Neural cell (in vitro differentiated cells): ENCODE results near the gene REPS2. TPM values are rescaled to one million over a fixed set of nuclear protein-coding genes. Genes with fewer than 3 reads are reported as not detected.

Experiments used
- H2AFZ ChIP-seq: fragments of 200-600, 300-800 bp; sonication (generic), shearing (Covaris generic); 2 replicates; pipeline ENCODE4 v1.6.0; 2014; ENCODE audit warnings: low read depth, mild to moderate bottlenecking, antibody characterized with exemption, low read length, moderate library complexity
- H3F3A ChIP-seq: fragments of 200-600 bp; shearing (Covaris generic); 2 replicates; pipeline ENCODE4 v1.6.1; 2016; ENCODE audit warnings: mild to moderate bottlenecking, moderate library complexity, mixed read lengths, antibody characterized with exemption, low read length; ENCODE audit not compliant: insufficient read depth, poor library complexity, severe bottlenecking
- H3K27ac ChIP-seq: fragments of 200-600, 300-800 bp; sonication (generic), shearing (Covaris generic); 2 replicates; pipeline ENCODE4 v1.5.1; 2014; ENCODE audit warnings: mild to moderate bottlenecking, low read length, moderate library complexity
- H3K27me3 ChIP-seq: fragments of 300-800, 200-600 bp; sonication (generic), shearing (Covaris generic); 2 replicates; pipeline ENCODE4 v1.6.0; 2014; ENCODE audit warnings: mild to moderate bottlenecking, low read depth, low read length, moderate library complexity; ENCODE audit not compliant: insufficient read depth
- H3K36me3 ChIP-seq: fragments of 300-800, 200-600 bp; sonication (generic), shearing (Covaris generic); 2 replicates; pipeline ENCODE4 v1.5.1; 2014; ENCODE audit warnings: mild to moderate bottlenecking, antibody characterized with exemption, low read length, moderate library complexity; ENCODE audit not compliant: insufficient read depth
- H3K4me2 ChIP-seq: fragments of 300-800, 200-600 bp; sonication (generic), shearing (Covaris generic); 2 replicates; pipeline ENCODE4 v1.6.0; 2014; ENCODE audit warnings: mild to moderate bottlenecking, low read length
- H3K4me3 ChIP-seq: fragments of 300-800, 200-600 bp; sonication (generic), shearing (Covaris generic); 2 replicates; pipeline ENCODE4 v1.5.1; 2014; ENCODE audit warnings: mild to moderate bottlenecking, low read length, moderate library complexity
- H3K79me2 ChIP-seq: fragments of 200-600 bp; shearing (Covaris generic); replicated peaks from 2 replicates; pipeline ENCODE4 v1.6.0; 2014; ENCODE audit warnings: mild to moderate bottlenecking, low read length, moderate library complexity; ENCODE audit not compliant: insufficient read depth
- H3K9ac ChIP-seq: fragments of 300-800, 200-600 bp; sonication (generic), shearing (Covaris generic); 2 replicates; pipeline ENCODE4 v1.6.1; 2016; ENCODE audit warnings: mild to moderate bottlenecking, low read length, mixed read lengths
- H3K9me2 ChIP-seq: fragments of 200-600 bp; shearing (Covaris generic); 2 replicates; pipeline ENCODE4 v1.6.1; 2016; ENCODE audit warnings: mild to moderate bottlenecking, low read length, mixed read lengths; ENCODE audit not compliant: insufficient read depth
- H3K9me3 ChIP-seq: fragments of 200-600, 300-800 bp; sonication (generic), shearing (Covaris generic); 2 replicates; pipeline ENCODE4 v1.6.1; 2016; ENCODE audit warnings: mild to moderate bottlenecking, mixed run types, low read length, moderate library complexity, mixed read lengths
- H4K20me1 ChIP-seq: fragments of 200-600 bp; shearing (Covaris generic); 2 replicates; pipeline ENCODE4 v1.6.1; 2016; ENCODE audit warnings: mild to moderate bottlenecking, mixed run types; ENCODE audit not compliant: insufficient read depth
- EP300 ChIP-seq: fragments of 450-650 bp; conservative IDR thresholded peaks from 2 replicates; pipeline ENCODE4 v1.6.1; 2014; ENCODE audit warnings: antibody characterized with exemption, mild to moderate bottlenecking, moderate library complexity; ENCODE audit not compliant: poor library complexity, severe bottlenecking
- EZH2 ChIP-seq: fragments of 200-600, 300-800 bp; shearing (Covaris generic), sonication (generic); IDR thresholded peaks from 2 replicates; pipeline ENCODE4 v1.6.1; 2014; ENCODE audit warnings: antibody characterized with exemption, low read length, borderline replicate concordance, mild to moderate bottlenecking; ENCODE audit not compliant: insufficient read depth, poor library complexity, severe bottlenecking
- MXI1 ChIP-seq: fragments of 450-650 bp; conservative IDR thresholded peaks from 2 replicates; pipeline ENCODE4 v1.6.1; 2014; ENCODE audit warnings: antibody characterized with exemption, mild to moderate bottlenecking; ENCODE audit not compliant: poor library complexity, severe bottlenecking
- POLR2AphosphoS5 ChIP-seq: IDR thresholded peaks from 2 replicates; pipeline ENCODE4 v1.6.1; 2012
- RAD21 ChIP-seq: fragments of 450-650 bp; conservative IDR thresholded peaks from 2 replicates; pipeline ENCODE4 v1.6.1; 2014; ENCODE audit warnings: antibody characterized with exemption, mild to moderate bottlenecking, moderate library complexity
- SMC3 ChIP-seq: fragments of 450-650 bp; conservative IDR thresholded peaks from 2 replicates; pipeline ENCODE4 v1.6.1; 2014; ENCODE audit warnings: antibody characterized with exemption, mild to moderate bottlenecking, moderate library complexity; ENCODE audit not compliant: poor library complexity
- TAF1 ChIP-seq: IDR thresholded peaks from 2 replicates; pipeline ENCODE4 v1.6.1; 2012; ENCODE audit warnings: low read depth
- polyA plus RNA-seq: library from polyadenylated mRNA; depleted of rRNA; stranded (reverse); fragments of >200 nt; gene quantifications from 2 replicates; pipeline ENCODE4 v1.2.3, GENCODE V29; 2014
- TF ChIP-seq, protein P1 (sequence below): fragments of 450-650 bp; IDR thresholded peaks from 2 replicates; pipeline ENCODE4 v1.5.1; 2014; ENCODE audit warnings: antibody characterized with exemption, mild to moderate bottlenecking, moderate library complexity; ENCODE audit not compliant: poor library complexity, severe bottlenecking
- TF ChIP-seq, protein P2 (sequence below): IDR thresholded peaks from 2 replicates; pipeline ENCODE4 v1.6.1; 2012; ENCODE audit warnings: borderline replicate concordance

REPS2 gene
- polyA plus RNA-seq, 1 donor from 2014 or later = 15.1 TPM

DNA sequence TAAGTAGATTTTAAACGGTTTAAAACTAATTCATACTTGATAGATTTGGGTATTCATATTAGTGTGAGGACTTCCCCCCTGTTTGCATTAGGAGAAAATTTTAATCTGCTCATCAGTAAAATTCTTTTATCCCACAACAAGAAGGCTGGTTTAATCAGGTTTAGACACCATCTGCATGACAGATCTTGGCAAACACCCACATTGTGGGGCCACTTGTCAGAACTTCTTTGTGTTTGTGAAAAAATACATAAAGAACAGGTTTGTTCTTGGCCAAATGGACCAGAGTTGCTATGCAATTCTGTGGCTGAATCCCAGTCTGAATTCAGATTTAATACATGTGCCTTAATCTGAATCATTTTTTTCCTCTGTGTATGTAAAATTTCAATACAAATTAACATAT, 121.1 kb downstream of the REPS2 start:
- Histone ChIP-seq H3K27ac (no peak overlapping the region), H3K79me2 (no peaks in the 10 kb centered on the region), H3K9me2 (no peaks in the 10 kb centered on the region), H3K4me2 (no peak overlapping the region), H3K36me3 (no peaks in the 10 kb centered on the region), H3K27me3 (no peaks in the 10 kb centered on the region), H4K20me1 (no peaks in the 10 kb centered on the region), H3K9me3 (no peaks in the 10 kb centered on the region), H2AFZ (no peak overlapping the region), H3K9ac (no peak overlapping the region), H3K4me3 (no peak overlapping the region), H3F3A (no peaks in the 10 kb centered on the region)
- TF ChIP-seq MXI1 (no peak), RAD21 (no peak), SMC3 (no peak), EP300 (no peak), TAF1 (no peak)
- TF ChIP-seq, protein P1, sequence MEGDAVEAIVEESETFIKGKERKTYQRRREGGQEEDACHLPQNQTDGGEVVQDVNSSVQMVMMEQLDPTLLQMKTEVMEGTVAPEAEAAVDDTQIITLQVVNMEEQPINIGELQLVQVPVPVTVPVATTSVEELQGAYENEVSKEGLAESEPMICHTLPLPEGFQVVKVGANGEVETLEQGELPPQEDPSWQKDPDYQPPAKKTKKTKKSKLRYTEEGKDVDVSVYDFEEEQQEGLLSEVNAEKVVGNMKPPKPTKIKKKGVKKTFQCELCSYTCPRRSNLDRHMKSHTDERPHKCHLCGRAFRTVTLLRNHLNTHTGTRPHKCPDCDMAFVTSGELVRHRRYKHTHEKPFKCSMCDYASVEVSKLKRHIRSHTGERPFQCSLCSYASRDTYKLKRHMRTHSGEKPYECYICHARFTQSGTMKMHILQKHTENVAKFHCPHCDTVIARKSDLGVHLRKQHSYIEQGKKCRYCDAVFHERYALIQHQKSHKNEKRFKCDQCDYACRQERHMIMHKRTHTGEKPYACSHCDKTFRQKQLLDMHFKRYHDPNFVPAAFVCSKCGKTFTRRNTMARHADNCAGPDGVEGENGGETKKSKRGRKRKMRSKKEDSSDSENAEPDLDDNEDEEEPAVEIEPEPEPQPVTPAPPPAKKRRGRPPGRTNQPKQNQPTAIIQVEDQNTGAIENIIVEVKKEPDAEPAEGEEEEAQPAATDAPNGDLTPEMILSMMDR = no peak

DNA sequence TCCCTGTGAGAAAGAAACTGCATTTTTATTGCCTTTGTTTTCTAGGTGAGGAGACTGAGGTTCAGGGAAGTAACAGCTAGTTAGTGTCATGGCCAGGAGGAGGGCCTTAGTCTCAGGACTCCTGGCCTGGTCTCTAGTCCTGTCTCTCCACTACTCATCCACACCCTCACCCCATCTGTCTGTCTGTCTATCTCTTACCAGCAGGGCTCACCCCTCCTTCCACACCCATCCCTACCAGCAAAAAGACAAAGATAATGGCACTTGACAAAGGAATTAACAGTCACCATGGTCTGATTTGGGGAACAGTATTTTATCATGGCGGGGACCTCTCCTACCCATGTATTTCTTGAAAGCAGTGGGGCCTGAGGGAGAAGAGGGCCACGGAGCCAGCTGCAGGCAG, 125.8 kb downstream of the REPS2 start:
- Histone ChIP-seq H4K20me1 (no peaks in the 10 kb centered on the region), H3K4me2 (no peak overlapping the region), H3F3A (no peaks in the 10 kb centered on the region), H3K79me2 (no peaks in the 10 kb centered on the region), H3K9me3 (no peaks in the 10 kb centered on the region), H3K27me3 (no peaks in the 10 kb centered on the region), H3K9ac (no peak overlapping the region), H3K36me3 (no peaks in the 10 kb centered on the region), H3K9me2 (no peaks in the 10 kb centered on the region), H2AFZ (no peak overlapping the region), H3K4me3 (no peak overlapping the region), H3K27ac (no peak overlapping the region)
- TF ChIP-seq EP300 (no peak), RAD21 (no peak), EZH2 (no peak), POLR2AphosphoS5 (no peak), SMC3 (no peak), MXI1 (no peak), TAF1 (no peak)
- TF ChIP-seq, protein P1 = no peak
- TF ChIP-seq, protein P2, sequence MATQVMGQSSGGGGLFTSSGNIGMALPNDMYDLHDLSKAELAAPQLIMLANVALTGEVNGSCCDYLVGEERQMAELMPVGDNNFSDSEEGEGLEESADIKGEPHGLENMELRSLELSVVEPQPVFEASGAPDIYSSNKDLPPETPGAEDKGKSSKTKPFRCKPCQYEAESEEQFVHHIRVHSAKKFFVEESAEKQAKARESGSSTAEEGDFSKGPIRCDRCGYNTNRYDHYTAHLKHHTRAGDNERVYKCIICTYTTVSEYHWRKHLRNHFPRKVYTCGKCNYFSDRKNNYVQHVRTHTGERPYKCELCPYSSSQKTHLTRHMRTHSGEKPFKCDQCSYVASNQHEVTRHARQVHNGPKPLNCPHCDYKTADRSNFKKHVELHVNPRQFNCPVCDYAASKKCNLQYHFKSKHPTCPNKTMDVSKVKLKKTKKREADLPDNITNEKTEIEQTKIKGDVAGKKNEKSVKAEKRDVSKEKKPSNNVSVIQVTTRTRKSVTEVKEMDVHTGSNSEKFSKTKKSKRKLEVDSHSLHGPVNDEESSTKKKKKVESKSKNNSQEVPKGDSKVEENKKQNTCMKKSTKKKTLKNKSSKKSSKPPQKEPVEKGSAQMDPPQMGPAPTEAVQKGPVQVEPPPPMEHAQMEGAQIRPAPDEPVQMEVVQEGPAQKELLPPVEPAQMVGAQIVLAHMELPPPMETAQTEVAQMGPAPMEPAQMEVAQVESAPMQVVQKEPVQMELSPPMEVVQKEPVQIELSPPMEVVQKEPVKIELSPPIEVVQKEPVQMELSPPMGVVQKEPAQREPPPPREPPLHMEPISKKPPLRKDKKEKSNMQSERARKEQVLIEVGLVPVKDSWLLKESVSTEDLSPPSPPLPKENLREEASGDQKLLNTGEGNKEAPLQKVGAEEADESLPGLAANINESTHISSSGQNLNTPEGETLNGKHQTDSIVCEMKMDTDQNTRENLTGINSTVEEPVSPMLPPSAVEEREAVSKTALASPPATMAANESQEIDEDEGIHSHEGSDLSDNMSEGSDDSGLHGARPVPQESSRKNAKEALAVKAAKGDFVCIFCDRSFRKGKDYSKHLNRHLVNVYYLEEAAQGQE = no peak
